Spinal cord (tissue), 10 donors: ENCODE results near the gene PICALM. TPM values are rescaled to one million over a fixed set of nuclear protein-coding genes. Genes with fewer than 3 reads are reported as not detected.

Experiments
- DNase-seq, 6 donors: peaks; one replicate each; pipeline versions ENCODE4 v3.0.0 to v3.0.0-alpha.2; 2013 to 2015; ENCODE audit warnings: low spot score in 6 of 6, low read depth in 4 of 6
- H3K27ac ChIP-seq: one replicate; pipeline ENCODE4 v1.5.1; 2013; ENCODE audit warnings: low read depth, low read length, control low read depth
- H3K27me3 ChIP-seq: one replicate; pipeline ENCODE4 v1.6.1; 2013; ENCODE audit warnings: low read length; ENCODE audit not compliant: control insufficient read depth, insufficient read depth
- H3K36me3 ChIP-seq: one replicate; pipeline ENCODE4 v1.6.1; 2013; ENCODE audit warnings: low read length; ENCODE audit not compliant: control insufficient read depth, insufficient read depth
- H3K4me1 ChIP-seq: one replicate; pipeline ENCODE4 v1.6.1; 2013; ENCODE audit warnings: low read length; ENCODE audit not compliant: control insufficient read depth, insufficient read depth
- H3K4me3 ChIP-seq: one replicate; pipeline ENCODE4 v1.5.1; 2013; ENCODE audit warnings: low read depth, low read length, control low read depth
- H3K9me3 ChIP-seq: one replicate; pipeline ENCODE4 v1.6.1; 2013; ENCODE audit warnings: low read length; ENCODE audit not compliant: control insufficient read depth, insufficient read depth
- WGBS: methylation state at CpG from one replicate; pipeline ENCODE4 v1.1.5; 2013; ENCODE audit warnings: missing lambda C conversion rate; ENCODE audit not compliant: insufficient coverage; 5-methylcytosine and 5-hydroxymethylcytosine counted together
- polyA plus RNA-seq, 2 donors: library from polyadenylated mRNA; unstranded; fragments of 120-200 nt; gene quantifications; one replicate each; pipeline ENCODE4 v1.2.1, GENCODE V29; 2013; ENCODE audit not compliant: insufficient read length in 2 of 2
- total RNA-seq, 2 donors: library from RNA; depleted of rRNA in 1 of 2; stranded (reverse); fragments of 120-200 nt in 1 of 2; fragments of >200 nt in 1 of 2; gene quantifications; one replicate each; pipeline versions ENCODE4 v1.2.3 to v1.2.4, GENCODE V29; 2013 to 2014
- donor health status: healthy.

The PICALM gene
- total and polyA plus RNA-seq, 4 donors = 147 to 512 (median 183) TPM

DNA sequence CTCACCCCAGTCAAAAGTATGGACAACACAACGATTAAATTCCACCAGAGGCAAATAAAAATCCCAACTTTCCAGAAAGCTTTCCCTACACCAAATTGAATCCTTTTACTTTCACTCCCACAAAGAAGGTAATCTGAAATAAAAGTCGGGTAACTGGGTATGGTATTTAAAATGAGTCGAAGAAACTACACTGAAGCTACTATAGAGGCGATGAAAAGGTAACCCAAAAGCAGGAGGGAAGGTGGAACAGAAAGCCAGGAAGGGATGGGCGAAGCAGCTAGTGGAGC lies 1.1 kb downstream of the PICALM start:
- Histone ChIP-seq H3K4me1 (no peaks in the 10 kb centered on the region), H3K9me3 (no peaks in the 10 kb centered on the region), H3K27me3 (no peaks in the 10 kb centered on the region), H3K27ac (peak overlapping the region; percentile 91), H3K4me3 (peak overlapping the region; percentile 87), H3K36me3 (no peaks in the 10 kb centered on the region)
- 0% methylated on average over 4 of the region's 5 CpGs for WGBS
- DNase-seq = no peak

DNA sequence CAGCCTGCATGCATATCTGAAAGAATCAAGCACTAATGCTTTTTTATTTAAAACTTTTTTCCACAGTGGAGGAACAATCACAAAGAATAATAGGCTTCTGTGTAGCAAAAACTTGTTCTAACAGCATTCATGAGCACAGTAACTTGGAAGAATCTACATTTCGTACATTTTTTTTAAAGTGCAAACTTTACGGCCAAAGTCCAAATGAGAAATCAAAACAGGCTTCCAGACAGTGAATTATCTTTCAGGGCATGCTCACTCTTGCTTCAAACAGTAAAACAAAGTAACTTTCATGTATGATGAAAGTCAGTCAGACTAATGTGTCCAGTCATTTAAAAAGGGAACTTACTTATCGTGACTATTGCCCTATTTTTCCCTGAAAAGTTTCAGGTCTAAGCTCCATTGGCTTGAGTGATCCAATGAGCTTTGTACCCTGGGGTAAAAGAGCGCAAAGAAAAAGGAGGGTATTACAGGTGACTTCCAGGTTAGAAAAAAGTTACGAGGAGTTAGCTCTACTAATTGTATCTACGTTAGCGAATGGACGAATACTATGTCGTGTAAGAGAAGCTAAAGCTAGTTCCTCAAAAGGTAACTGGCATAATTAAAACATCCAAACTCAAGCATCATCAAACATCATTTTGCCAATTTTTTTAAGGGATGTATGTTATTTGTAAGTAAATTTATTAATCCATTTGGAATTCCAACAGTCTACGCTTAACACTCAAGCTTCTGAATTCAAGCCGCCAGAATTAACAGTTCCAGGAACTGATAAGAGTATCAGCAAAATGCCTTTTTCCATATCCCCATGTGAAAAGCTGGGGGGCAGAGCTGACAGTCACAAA lies 1.7 kb downstream of the PICALM start:
- peak overlapping the region; percentile 87 for H3K4me3 ChIP-seq
- 5% methylated on average over 4 of the region's 11 CpGs for WGBS
- H3K9me3 ChIP-seq = no peaks in the 10 kb centered on the region
- DNase-seq = peak in 3 of 6 donors; percentile 8 to 24 (median 19)
- peak overlapping the region; percentile 91 for H3K27ac ChIP-seq
- H3K4me1 ChIP-seq = no peaks in the 10 kb centered on the region
- no peaks in the 10 kb centered on the region for H3K36me3 ChIP-seq
- no peaks in the 10 kb centered on the region for H3K27me3 ChIP-seq

DNA sequence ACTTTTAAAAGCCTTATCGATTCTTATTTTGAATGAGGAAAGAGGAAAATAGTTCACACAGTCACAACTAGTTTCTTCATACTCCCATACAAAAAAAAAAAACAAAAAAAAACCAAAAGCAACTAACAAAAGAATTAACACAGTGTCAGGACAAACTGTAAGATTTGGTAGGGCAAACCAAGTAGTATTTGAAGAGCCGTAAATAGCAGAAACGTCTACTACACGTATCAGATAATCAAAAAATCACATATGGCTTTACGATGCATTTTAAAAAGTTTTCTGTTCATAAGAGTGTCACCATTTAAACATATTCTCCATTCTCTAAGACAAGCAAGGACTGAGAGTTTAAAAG lies 2.3 kb downstream of the PICALM start:
- H3K4me1 ChIP-seq = no peaks in the 10 kb centered on the region
- H3K9me3 ChIP-seq = no peaks in the 10 kb centered on the region
- no CpG with 5 or more reads among the region's 5 CpGs for WGBS
- H3K27me3 ChIP-seq = no peaks in the 10 kb centered on the region
- H3K27ac ChIP-seq = peak overlapping the region; percentile 91
- DNase-seq = no peak
- no peaks in the 10 kb centered on the region for H3K36me3 ChIP-seq
- H3K4me3 ChIP-seq = peak overlapping the region; percentile 87

DNA sequence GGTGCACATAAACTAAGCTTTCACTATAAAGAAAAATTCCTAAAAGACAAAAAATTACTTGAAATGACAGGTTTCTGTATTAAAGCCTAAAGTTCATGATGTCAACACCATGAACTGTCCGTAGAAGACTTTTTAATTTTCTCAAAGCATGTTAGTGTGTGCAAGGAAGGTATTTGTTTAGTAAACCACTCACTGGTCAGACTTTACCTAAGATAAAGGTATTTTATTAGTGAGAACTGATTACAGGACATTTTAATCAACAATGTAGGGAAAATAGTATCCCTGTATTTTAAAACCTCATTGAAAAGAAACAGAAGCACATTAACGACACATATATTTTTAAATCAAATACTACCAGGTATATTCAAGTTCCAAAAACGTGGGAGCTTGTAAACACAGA lies 2.9 kb downstream of the PICALM start:
- Histone ChIP-seq H3K4me3 (peak overlapping the region; percentile 87), H3K9me3 (no peaks in the 10 kb centered on the region), H3K36me3 (no peaks in the 10 kb centered on the region), H3K27me3 (no peaks in the 10 kb centered on the region), H3K27ac (peak overlapping the region; percentile 91), H3K4me1 (no peaks in the 10 kb centered on the region)
- no peak for DNase-seq
- no CpG with 5 or more reads among the region's 3 CpGs for WGBS

DNA sequence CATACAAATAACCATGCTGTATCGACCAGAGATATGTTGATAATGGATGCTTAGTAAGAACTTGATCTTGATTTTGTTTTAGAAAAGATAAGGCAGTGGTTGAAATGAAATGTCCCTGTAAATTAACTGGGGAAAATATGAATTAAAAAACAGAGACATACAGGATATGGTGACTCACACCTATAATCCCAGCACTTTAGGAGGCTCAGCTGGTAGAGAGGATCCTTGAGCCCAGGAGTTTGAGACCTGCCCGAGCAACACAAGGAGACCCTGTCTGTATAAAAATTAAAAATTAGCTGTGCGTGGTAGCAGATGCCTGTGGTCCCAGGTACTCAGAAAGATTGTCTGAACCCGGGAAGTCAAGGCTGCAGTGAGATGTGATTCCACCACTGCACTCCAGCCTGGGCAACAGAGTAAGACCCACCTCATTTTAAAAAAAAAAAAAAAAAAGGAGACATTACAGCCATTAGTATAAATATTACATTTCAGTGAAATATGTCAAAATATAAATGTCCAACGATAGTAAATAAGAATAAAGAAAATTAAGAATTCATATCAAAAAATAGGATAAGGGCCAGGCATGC lies 4.6 kb downstream of the PICALM start:
- DNase-seq = no peak
- Histone ChIP-seq H3K27me3 (no peaks in the 10 kb centered on the region), H3K27ac (no peak overlapping the region), H3K36me3 (no peaks in the 10 kb centered on the region), H3K9me3 (no peaks in the 10 kb centered on the region), H3K4me3 (no peak overlapping the region), H3K4me1 (no peaks in the 10 kb centered on the region)
- WGBS = 100% methylated on average over 1 of the region's 5 CpGs

DNA sequence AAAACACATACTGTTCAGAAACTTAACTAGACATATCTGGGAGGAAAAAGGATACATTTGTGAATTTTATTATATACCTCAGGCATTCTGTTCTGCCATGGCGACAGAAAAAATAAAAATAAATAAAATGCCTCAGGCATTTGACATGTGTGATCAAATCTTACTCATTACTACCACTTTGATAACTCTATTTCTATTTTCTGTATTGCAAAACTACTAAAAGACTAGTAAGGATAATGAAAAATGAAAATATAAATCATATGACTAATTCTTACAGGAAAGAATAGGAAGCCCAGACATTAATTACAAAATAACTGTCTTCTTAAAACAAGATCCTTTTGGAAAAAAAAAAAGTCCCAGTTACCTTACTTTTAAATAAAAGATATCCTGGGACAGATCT lies 5.3 kb downstream of the PICALM start:
- H3K36me3 ChIP-seq = no peaks in the 10 kb centered on the region
- H3K4me3 ChIP-seq = no peak overlapping the region
- no peak for DNase-seq
- no peaks in the 10 kb centered on the region for H3K27me3 ChIP-seq
- no peak overlapping the region for H3K27ac ChIP-seq
- whole genome bisulfite sequencing = no CpG with 5 or more reads among the region's 1 CpG
- no peaks in the 10 kb centered on the region for H3K4me1 ChIP-seq
- H3K9me3 ChIP-seq = no peaks in the 10 kb centered on the region

DNA sequence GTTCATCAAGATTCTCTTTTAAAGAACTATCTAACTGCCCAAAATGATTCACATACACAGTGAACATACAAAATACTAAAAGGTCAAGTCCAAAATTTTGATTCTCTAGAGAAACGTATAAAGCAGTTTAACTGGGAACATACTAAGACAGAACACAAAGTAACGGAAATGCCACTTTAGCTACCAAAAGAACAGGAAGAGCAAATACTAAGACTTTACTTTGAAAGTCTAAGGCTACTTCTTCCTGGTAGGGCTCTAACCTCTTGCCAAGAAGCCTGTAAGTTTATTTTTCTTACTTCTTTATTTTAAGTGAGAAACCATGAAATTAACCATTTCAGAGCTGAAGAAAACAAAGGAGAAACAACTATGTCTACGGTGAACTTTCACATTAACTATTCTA lies 6.2 kb downstream of the PICALM start:
- no peaks in the 10 kb centered on the region for H3K9me3 ChIP-seq
- H3K4me3 ChIP-seq = no peak overlapping the region
- no peak for DNase-seq
- no CpG with 5 or more reads among the region's 3 CpGs for WGBS
- H3K36me3 ChIP-seq = no peaks in the 10 kb centered on the region
- no peak overlapping the region for H3K27ac ChIP-seq
- no peaks in the 10 kb centered on the region for H3K27me3 ChIP-seq
- no peaks in the 10 kb centered on the region for H3K4me1 ChIP-seq

DNA sequence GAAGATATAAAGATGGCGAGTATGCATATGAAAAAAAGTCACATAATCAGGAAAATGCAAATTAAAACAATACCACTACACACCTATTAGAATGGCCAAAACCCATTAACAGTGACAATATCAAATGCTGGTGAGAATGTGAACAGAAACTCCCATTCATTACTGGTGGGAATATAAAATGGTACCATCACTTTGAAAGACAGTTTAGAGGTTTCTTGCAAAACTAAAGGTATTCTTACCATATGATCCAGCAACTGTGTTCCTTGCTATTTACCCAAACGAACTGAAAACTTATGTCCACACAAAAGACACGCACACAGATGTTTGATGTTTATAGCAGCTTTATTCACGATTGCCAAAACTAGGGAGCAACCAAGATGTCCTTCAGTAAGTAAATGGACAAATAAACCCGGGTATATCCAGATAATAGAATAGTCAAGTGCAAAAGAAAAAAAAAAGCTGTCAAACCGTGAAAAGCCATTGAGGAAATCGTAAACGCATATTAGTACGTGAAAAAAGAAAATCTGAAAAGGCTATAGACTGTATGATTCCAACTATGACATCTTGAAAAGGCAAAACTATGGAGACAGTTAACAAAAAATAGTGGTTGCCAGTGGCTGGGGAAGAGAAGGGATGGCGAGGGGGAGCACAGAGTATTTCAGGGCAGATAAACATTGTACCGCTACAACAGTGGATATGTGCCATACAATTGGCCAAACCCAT lies 7.2 kb downstream of the PICALM start:
- Histone ChIP-seq H3K9me3 (no peaks in the 10 kb centered on the region), H3K4me1 (no peaks in the 10 kb centered on the region), H3K4me3 (no peak overlapping the region), H3K27ac (no peak overlapping the region), H3K27me3 (no peaks in the 10 kb centered on the region), H3K36me3 (no peaks in the 10 kb centered on the region)
- no peak for DNase-seq
- 96% methylated on average over 5 of the region's 11 CpGs for WGBS

DNA sequence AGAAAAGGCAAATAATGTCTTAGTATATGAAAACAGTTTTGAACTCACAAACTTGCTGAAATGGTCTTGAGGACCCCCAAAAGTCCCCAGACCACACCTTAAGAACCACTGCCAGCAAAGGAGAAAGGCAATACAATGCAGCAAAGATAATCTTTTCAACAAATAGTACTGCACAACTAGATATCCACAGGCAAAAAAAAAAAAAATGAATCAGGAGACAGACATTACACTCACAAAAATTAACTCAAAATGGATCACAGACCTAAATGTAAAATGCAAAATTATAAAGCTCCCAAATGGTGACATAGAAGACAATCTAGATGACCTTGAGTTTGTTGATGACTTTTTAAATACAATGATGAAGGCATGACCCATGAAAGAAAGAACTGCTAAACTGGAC lies 8.3 kb downstream of the PICALM start:
- Histone ChIP-seq H3K27ac (no peak overlapping the region), H3K27me3 (no peaks in the 10 kb centered on the region), H3K4me3 (no peak overlapping the region), H3K4me1 (no peaks in the 10 kb centered on the region), H3K9me3 (no peaks in the 10 kb centered on the region), H3K36me3 (no peaks in the 10 kb centered on the region)
- no peak for DNase-seq

DNA sequence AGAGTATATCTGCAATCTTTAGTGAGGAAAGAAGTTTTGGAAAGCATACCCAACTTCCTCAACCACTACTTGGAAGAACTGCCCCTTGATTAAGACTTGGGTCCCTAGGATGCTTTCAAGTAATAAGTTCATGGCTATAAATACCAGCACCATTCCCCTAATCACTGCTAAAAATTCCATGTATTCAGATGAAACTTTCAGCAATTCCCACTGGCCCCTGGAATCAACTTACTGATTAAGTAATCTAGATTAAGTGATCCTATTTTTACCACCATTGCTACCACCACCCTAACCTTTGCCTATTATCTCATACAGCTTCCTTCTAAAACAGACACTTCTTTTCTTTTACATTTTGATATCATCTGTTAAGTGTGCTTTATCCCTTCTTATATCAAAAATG lies 10.5 kb downstream of the PICALM start:
- Histone ChIP-seq H3K4me3 (no peak overlapping the region), H3K4me1 (no peaks in the 10 kb centered on the region), H3K27ac (no peak overlapping the region), H3K27me3 (no peaks in the 10 kb centered on the region), H3K9me3 (no peaks in the 10 kb centered on the region), H3K36me3 (no peaks in the 10 kb centered on the region)
- DNase-seq = no peak
